GM20431 (cell line): ENCODE measurements around the gene AHI1.
"Not testable (repeated sequence)": the region's sequence is repeated elsewhere in the genome, so short reads cannot be mapped to it uniquely, and the experiment has no call there.

Experiments used
- in situ Hi-C: fragments of 300-500 bp; cut with MseI, MboI; formaldehyde crosslinking; loops from one replicate; pipeline ENCODE4 v1.15.0; 2020; ENCODE audit warnings: low sequenced_read_pairs; ENCODE audit not compliant: unreplicated experiment

The AHI1 gene

DNA sequence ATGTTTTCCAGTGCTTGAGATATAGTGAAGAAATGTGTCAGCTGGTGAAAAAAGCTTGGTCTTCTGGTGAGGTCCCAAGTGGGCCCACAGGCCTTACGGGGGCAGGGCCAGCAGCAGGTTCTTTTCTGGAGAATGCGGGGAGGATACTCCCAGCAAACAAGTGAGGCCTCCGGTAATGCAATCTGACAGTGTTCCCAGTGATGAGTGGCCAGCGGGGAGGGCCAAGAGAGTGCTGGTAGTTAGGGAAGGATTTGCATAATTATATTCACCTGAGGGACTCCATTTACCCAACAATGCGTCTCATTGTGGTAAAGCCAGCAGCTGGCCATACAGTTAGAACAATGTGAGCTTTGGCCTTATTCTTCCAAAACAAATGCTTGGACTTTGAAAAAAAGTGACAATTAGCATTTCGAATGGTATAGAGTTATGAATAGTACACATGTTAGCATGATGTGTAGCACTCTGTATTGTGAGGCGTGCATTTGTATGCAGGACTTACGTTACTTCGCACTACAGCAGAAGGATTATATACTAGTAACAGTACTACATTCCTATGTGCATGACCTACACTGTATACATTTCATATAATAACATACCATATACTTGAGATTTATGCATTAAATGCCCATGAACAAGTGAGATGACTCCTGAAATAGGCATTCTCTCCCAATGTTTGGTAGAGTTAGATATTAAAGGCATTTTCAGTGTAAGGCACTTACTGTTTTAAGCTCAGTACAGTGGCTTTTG is 246.6 kb downstream of the AHI1 start:
- in situ Hi-C loops = no loop called here

DNA sequence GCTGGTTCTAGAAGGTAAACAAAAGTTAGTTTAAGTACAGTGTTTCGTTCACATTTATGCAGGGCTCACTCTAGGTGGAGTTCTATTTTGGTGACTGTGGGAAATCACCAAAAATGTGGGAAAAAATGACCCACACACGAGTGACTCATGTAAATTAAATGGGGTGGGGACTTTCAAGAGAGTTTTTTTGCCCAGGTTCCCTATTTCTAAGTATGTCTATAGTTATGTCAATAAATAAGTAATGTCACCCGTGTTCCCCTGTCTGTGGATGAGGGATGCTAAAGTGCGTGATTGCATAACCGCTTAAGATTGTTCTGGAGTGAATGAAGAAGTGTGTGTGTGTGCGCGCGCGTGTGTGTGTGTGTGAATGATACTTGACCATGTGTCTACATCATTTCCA is 247.3 kb downstream of the AHI1 start:
- in situ Hi-C loops = no loop called here

DNA sequence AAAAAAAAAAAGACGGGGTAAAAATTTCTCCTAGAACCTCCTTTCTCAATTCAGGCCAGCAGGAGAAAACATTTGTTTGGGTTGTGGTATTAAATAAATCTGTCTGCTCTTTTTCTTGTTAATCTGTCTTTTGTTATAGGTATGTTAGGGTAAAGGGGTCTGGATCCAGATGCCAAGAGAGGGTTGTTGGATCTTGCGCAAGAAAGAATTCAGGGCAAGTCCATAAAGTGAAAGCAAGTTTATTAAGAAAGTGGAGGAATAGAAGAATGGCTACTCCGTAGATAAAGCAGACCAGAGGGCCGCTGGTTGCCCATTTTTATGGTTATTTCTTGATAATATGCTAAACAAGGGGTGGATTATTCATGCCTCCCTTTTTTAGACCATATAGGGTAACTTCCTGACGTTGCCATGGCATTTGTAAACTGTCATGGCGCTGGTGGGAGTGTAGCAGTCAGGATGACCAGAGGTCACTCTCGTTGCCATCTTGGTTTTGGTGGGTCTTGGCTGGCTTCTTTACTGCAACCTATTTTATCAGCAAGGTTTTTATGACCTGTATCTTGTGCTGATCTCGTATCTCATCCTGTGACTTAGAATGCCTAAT is 251.0 kb downstream of the AHI1 start:
- in situ Hi-C loops = not testable (repeated sequence)

DNA sequence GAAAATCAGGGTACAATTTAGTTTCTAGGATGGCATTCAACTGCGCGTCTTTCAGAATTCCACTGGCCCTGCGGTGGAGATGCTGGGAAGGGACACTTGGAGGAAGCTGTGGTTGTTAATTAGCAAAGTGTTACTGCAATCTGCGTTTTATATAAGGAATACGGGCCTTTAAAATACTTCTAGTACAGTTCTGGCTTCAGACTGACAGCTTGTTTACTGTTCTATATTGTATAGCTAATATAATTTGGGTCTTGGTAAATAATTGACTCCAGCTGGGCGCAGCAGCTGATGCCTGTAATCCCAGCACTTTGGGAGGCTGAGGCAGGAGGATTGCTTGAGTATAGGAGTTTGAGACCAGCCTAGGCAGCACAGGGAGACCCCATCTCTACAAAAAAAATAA is 252.7 kb downstream of the AHI1 start:
- in situ Hi-C loops = no loop called here

DNA sequence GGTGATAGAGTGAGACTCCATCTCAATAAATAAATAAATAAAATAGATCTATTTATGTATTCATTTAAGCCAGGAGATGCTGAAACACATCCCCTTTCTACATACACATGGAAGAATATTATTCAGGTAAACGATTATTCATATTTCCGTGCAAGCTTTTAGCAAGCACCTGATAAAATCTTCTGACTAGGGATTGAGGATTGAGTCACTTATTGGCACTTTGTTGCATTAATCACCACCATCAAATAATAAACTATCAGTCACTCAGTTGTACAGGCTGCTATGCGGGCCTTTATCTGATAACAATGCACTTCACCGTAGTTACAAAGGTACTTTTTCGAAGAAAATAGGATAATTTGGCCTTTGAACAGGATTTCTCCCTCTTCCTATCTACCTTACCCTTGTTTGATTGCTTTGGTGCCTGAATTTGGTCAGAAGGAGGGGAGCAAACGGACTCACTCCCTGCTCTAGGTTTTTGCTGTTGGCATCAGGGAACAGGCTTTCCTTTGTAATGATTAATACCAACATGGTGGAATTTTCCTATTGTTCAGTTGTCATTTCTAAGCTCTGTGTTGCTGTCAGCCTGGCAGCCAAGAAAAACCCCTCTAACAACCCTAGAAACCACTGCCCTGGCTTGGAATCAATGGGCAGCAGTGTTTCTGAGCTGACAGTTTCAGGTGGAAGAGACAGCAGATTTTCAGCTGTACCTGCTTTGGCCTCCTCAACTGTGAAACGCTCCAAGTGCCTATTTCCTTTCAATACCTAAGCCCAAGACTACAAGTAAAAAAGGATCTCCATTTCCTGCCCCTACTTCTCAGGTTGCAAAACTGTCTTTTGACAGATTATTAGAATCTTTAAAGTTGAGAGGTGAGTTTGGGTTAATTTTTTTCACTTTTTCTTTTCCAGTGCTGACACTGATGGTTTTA is 253.4 kb downstream of the AHI1 start:
- in situ Hi-C loops = no loop called here

DNA sequence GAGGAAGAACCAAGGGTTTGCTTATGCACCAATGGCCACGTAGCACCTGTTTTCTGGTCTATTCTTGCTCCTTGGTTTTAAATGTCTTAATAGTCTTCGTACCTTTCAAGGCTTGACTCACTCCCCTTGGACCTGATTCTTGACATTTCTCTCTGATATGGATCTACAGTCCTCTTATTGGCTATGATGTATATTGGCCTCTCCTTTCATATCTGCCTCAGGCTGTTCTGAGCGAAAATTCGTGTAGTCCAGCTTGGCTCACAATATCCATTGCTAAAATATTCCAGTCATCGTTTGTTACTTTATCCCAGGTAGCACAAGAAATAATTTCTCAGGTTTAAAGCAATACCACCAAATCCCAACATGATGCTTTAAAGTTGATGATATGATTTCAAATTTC is 256.8 kb downstream of the AHI1 start:
- in situ Hi-C loops = no loop called here

DNA sequence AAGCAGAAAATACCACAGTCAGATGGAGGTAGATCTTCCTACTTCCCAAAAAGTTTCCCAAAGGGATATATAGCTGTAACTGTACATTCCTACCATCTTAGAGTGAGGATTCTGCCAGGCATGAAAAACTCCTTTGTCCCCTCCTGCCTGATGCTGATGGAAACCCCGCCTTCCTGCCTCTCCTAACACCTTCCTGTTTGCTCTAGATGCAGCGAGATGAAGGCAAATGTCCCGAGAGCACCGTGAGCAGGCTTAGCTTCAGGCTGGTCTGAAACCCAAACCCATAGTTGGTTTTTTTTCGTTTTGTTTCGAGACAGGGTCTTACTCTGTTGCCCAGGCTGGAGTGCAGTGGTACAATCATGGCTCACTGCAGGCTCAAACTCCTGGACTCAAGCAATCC is 260.8 kb downstream of the AHI1 start:
- in situ Hi-C loops = no loop called here

DNA sequence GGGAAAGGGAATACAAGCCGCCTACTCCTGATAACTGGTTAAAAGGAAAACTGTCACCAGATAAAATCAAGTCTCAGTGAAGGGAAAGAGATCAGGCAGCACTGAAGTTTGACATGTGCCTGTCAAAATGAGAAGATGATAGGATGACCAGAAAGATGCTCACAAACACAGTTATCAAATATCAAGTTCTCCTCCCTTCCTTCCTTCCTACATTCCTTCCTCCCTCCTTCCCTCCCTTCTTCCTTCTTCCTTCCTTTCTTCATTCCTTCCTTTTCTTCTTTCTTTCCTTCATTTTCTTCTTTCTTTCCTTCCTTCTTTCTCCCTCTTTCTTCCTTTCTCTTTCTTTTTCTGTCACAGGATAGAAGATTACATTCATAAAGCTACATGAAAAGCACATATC is 261.2 kb downstream of the AHI1 start:
- in situ Hi-C loops = no loop called here

DNA sequence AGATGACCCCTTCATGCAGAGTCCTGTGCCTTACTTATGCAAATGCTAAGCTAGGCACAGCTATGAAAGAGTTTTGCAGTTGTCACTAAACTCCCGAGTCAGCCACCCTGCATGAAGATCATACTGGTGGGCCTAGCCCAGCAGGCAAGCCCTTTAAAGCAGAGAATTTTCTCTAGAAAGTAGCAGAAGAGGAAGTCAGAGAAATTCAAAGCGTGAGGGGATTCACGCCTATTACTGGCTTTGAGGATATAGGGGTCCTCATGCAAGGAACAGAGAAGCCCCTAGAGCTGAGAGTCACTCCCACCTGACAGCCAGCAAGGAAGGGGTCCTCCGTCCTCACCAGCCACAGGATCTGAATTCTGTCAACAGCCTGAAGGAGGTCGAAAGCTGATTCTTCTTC is 261.8 kb downstream of the AHI1 start:
- in situ Hi-C loops = no loop called here

DNA sequence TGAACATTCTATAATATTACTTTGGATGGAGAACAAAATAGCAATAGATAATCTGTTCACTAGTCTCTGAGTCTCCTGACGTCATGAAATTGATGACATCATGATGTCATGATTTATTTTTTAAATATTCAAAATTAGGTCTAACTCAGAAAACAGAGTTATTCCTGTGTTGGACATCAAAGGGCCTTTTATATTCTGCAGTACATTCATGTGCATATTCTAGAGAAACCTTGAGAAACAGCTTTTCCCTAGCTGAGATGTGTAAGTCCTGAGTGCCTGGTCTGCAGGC is 263.1 kb downstream of the AHI1 start:
- in situ Hi-C loops = no loop called here

DNA sequence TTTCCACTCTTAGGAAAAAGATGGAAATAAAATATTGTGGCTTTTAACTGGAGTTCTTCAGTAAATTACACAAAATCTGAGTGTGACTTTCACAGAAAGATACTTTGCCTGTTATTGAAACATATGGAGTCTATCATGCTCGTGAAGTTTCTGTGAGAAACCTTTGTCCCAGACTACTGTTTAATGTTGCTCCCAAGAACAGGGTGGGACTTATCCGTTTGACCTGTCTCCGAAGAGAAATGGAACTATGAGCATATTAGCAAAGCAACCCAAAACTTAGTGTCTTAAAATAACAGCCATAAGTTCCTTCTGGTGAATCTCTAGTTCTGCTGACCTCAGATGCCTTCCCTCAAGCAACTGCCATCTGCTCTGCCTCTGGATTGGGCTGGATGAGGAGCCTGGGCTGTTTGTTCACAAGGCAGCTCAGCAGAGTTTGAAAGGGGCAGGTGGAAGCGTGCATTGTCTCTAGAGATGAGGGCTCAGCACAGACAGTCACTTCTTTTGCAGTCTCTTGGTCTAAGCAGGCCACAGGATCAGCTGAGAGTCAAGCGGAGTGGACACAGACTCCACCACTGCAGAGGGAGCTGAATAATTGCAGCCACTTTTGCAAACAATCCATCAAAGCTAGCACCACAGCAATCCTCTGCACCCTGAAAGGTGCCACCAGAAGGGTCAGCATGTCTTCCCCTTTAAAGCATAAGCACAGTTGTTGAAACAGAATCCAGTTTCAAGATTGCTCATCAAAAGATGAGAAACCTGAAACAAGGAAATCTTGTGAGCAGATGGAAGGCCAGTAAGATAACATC is 263.7 kb downstream of the AHI1 start:
- in situ Hi-C loops = no loop called here
